NB4 (cell line): Measurements from ENCODE around the gene POLR2F.

Source experiments
- CTCF ChIP-seq: IDR thresholded peaks from one replicate; pipeline ENCODE4 v1.5.1; 2012; ENCODE audit warnings: low read depth, low read length
- MAX ChIP-seq: IDR thresholded peaks from 2 replicates; pipeline ENCODE4 v1.6.1; 2011; ENCODE audit warnings: low read depth, low read length

GRCh38 chr22:37982938-37983859 lies 29.7 kb downstream of the POLR2F start:
- TF ChIP-seq CTCF (no peak), MAX (no peak)
